Umbilical cord (tissue), 2 donors: ENCODE measurements around the gene CRB1. TPM values are rescaled to one million over a fixed set of nuclear protein-coding genes. Genes with fewer than 3 reads are reported as not detected.

Experiments used
- DNase-seq: peaks from one replicate; pipeline ENCODE4 v3.0.0-alpha.2; 2015; ENCODE audit warnings: low spot score
- total RNA-seq: library from RNA; depleted of rRNA; stranded (reverse); fragments of >200 nt; gene quantifications from one replicate; pipeline ENCODE4 v1.2.3, GENCODE V29; 2014; ENCODE audit warnings: low replicate concordance; ENCODE audit not compliant: insufficient read depth

CRB1 gene
- total RNA-seq, 1 donor from 2014 or later, result 14.2 TPM

GRCh38 chr1:197526736-197527371 lies 258.8 kb downstream of the CRB1 start:
- DNase-seq, result peak; percentile 18

Other genes with a start within 250 kb of the CRB1 start
- not detected for gene F13B, start 201.0 kb upstream of the CRB1 start, total RNA-seq
- 12.3 TPM for gene ASPM, start 121.6 kb upstream of the CRB1 start, total RNA-seq
- 27.2 TPM for gene ZBTB41, start 67.0 kb upstream of the CRB1 start, total RNA-seq